HT-29 (cell line): ENCODE measurements around the gene HLA-E. TPM values are rescaled to one million over a fixed set of nuclear protein-coding genes. Genes with fewer than 3 reads are reported as not detected.
"Not testable (repeated sequence)": the region's sequence is repeated elsewhere in the genome, so short reads cannot be mapped to it uniquely, and the experiment has no call there.

Experiments used
- DNase-seq: peaks from one replicate; pipeline ENCODE4 v3.0.0-alpha.2; 2015; ENCODE audit warnings: low spot score
- total RNA-seq: library from RNA; depleted of rRNA; stranded (reverse); fragments of >200 nt; shearing (Covaris generic); gene quantifications from 2 replicates; pipeline ENCODE4 v1.2.3, GENCODE V29; 2014

Gene HLA-E
- total RNA-seq, 1 experiment from 2014 or later: 117 TPM

DNA sequence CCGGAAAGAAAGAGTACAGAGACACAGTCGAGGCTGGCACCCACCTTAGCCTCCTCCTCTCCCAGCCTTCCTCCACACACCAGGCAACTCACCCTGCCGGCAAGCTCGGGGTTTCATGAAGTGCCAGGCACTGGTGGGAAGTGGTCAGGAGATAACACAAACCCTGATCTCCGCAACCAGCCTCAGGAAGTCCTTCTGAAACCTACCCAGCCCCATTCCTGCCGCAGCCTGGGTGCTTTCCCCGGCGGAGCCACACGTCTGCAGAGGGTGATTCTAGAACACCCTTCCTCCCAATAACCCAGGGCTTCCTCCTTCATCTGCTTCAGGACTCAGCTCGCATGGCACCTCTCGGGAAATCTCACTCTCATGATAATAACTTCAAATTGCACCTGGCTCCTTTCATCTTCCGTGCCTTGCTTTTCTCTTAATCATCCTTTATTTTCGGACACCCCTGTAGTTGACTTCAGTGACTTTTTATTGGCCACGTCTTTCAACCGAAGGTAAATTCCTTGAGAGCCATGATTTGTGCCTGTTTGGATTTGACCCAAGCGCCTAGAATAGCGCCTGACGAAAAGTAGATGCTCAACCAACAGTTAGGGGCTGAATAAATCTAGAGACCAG lies 8.7 kb upstream of the HLA-E start:
- no peak for DNase-seq

DNA sequence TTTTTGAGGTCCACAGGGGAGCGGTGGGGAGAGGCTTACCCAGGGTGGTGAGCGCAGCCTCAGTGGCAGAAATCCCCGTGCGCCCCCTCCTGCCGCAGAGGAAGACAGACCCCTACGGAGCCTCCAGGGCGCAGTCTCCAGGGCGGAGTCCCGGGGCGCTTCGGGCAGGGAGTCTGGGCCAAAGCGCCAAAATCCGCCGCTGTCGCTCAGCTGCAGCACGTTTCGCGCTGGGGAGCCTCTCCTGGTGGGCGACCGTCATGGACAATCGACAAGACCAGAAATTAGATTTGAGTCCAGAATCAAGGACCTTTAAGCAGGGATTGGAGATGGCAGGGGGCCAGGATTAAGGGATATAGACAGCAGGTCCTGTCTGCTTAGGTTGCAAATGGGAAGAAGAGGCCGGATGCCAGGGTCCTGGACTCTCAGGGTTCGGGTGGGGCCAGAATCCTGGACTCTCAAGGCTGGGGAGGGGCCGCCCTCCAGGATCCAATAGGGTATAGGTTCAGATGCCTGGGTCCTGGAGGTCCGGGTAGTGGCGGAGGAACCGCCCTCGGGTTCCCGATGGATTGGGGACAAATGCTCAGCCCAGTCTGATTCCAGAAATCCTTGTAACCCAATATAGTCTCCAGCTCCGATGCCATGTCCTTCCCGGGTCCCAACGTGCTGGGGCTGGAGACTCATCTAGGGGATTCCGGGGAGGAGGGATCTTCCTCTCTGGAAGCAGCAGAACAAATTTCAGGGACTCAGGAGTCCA lies 7.9 kb upstream of the HLA-E start:
- no peak for DNase-seq

DNA sequence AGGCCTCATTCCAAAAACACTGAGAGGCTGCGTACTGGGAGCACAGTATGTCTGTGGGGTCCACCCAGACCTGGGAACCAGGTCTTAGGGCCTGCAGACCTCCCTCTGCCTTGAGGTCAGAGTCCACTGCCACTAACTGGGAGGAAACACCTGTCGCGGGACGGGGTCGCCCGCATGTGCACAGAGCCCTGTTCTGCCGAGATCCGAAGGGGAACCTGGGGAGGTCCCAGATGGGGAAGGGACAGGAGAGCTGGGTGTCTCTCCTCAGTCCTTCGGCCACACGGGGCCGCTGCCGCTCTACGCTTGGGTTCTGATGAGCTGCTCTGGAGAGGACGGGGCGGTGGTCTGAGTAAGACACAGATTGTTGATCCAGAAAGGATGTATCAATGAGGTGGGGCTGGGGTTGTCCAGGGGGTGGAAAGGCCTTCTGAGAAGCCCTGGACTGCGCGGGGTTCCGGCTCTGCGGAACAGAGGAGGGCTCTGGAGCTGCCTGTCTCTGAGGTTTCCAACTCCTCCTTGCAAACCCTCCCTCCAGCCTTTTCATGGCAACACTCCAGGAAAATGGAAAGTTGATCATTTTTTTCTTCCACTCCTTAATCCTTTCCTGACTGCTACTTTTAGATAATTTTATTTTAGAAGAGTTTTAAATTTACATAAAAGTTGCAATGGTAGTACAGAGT lies 7.2 kb upstream of the HLA-E start:
- DNase-seq: peak; percentile 88

DNA sequence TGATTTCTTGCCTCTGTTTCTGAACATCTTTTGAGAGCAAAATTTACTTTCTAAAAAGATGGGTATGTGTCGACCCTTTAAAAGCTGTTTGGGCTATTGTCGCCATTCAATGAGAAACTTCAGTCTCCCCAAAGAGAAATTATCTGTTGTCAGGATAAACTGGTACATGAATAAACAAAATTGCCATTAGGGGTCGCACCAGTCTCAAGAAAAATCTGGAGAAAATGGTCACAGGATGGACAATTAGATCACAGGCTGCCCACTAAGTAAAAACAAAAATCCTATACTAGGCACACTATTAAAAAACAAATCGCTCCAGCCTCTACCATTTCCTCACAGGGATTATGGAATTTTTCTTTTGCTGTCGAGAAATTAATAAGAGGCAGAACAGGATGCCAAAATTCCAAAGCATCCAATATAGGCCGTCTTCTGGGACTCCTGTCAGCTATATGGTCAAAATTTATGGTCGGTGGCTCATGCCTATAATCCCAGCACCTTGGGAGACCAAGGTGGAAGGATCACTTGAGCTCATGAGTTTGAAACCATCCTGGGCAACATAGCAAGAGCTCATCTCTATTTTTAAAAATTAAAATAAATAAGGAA lies 5.5 kb upstream of the HLA-E start:
- peak; percentile 83 for DNase-seq

DNA sequence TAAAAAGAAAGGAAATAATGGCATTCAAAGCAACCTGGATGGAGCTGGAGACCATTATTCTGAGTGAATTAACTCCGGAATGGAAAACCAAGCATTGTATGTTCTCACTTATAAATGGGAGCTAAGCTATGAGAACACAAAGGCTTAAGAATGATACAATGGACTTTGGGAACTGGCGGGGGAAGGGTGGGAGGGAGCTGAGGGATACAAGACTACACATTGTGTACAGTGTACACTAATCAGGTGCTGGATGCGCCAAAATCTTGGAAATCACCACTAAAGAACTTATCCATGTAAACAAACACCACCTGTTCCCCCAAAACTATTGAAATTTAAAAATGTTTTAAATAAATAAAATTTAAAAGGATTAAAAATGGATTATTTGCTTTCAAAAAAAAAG lies 4.1 kb upstream of the HLA-E start:
- no peak for DNase-seq

DNA sequence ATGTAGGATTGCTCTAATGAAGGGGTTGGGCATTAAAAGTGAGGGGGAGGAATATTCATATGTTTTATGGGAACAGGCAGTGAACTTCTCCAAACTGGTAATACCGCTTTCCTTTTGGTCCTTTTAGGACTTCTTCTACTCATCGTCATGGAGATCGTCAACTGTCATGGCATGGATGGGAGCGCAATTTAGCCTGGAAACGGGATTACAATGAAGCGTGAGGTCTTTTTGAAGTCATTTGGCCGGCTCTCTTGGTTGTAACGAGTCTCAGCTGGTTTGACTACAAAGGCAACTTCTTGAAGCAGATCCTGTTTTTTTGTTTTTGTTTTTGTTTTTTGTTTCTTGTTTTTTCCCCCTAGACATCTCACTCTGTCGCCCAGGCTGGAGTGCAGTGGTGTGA lies 1.4 kb upstream of the HLA-E start:
- no peak for DNase-seq

DNA sequence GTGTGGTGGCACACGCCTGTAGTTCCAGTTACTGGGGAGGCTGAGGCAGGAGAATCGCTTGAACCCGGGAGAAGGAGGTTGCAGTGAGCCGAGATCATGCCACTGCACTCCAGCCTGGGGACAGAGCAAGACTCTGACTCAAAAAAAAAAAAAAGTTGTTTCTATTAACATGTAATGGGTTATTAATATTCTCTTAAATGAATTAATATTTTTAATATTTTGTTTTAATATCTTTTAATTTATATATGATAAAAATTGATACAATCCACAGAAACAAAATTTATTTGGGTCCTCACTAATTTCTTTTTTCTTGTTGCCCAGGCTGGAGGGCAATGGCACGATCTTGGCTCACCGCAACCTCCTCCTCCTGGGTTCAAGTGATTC lies 620 bp upstream of the HLA-E start:
- not testable (repeated sequence) for DNase-seq

DNA sequence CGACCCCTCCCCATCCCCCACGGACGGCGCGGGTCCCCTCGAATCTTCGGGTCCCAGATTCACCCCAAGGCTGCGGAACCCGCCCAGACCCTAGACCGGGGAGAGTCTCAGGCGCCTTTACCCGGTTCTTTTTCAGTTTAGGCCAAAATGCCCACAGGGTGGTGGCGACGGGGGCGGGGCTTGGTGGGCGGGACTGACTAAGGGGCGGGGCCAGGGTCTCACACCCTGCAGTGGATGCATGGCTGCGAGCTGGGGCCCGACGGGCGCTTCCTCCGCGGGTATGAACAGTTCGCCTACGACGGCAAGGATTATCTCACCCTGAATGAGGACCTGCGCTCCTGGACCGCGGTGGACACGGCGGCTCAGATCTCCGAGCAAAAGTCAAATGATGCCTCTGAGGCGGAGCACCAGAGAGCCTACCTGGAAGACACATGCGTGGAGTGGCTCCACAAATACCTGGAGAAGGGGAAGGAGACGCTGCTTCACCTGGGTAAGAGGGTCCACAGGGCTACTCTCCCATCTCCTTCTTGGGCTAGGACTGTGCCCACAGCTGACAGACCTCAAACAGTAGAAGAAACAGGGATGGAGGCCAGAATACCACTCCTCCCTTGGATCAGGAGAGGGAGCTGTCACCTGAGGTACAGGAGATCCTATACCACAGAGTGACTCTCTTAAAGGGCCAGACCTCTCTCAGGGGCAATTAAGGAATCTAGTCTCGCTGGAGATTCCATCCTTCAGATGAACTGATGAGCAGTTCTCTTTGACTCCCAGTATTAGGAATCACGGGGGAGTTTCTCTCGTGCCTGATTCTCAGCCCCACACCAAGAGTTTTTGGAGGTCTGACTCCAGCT lies 942 bp downstream of the HLA-E start:
- DNase-seq: peak; percentile 70

DNA sequence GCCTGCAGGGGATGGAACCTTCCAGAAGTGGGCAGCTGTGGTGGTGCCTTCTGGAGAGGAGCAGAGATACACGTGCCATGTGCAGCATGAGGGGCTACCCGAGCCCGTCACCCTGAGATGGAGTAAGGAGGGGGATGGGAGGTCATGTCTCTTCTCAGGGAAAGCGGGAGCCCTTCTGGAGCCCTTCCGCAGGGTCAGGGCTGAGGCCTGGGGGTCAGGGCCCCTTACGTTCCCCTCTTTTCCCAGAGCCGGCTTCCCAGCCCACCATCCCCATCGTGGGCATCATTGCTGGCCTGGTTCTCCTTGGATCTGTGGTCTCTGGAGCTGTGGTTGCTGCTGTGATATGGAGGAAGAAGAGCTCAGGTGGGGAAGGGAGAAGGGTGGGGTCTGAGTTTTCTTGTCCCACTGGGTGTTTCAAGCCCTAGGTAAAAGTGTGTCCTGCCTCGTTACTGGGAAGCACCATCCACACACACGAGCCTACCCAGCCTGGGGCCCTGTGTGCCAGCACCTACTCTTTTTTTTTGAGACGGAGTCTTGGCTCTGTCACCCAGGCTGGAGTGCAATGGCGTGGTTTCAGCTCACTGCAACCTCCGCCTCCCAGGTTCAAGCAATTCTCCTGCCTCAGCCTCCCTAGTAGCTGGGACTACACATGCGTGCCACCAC lies 2.1 kb downstream of the HLA-E start:
- DNase-seq: not testable (repeated sequence)

DNA sequence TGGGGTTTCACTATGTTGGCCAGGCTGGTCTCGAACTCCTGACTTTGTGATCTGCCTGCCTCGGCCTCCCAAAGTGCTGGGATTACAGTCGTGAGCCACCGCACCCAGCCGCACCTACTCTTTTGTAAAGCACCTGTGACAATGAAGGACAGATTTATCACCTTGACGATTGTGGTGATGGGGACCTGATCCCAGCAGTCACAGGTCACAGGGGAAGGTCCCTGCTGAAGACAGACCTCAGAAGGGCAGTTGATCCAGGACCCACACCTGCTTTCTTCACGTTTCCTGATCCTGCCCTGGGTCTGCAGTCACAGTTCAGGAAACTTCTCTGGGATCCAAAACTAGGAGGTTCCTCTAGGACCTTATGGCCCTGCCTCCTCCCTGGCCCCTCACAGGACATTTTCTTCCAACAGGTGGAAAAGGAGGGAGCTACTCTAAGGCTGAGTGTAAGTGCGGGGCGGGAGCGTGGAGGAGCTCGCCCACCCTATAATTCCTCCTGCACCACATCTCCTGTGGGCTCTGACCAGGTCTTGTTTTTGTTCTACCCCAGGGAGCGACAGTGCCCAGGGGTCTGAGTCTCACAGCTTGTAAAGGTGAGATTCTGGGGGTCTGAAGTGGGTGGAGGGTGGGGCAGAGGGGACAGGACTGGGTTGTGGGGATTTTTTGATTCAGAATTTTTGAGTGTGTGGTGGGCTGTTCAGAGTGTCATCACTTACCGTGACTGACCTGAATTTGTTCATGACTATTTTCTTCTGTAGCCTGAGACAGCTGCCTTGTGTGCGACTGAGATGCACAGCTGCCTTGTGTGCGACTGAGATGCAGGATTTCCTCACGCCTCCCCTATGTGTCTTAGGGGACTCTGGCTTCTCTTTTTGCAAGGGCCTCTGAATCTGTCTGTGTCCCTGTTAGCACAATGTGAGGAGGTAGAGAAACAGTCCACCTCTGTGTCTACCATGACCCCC lies 3.0 kb downstream of the HLA-E start:
- no peak for DNase-seq

DNA sequence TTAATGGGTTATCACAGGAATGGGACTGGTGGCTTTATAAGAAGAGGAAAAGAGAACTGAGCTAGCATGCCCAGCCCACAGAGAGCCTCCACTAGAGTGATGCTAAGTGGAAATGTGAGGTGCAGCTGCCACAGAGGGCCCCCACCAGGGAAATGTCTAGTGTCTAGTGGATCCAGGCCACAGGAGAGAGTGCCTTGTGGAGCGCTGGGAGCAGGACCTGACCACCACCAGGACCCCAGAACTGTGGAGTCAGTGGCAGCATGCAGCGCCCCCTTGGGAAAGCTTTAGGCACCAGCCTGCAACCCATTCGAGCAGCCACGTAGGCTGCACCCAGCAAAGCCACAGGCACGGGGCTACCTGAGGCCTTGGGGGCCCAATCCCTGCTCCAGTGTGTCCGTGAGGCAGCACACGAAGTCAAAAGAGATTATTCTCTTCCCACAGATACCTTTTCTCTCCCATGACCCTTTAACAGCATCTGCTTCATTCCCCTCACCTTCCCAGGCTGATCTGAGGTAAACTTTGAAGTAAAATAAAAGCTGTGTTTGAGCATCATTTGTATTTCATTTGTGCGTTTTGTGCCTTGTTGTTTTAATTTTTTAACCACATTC lies 4.4 kb downstream of the HLA-E start:
- no peak for DNase-seq

DNA sequence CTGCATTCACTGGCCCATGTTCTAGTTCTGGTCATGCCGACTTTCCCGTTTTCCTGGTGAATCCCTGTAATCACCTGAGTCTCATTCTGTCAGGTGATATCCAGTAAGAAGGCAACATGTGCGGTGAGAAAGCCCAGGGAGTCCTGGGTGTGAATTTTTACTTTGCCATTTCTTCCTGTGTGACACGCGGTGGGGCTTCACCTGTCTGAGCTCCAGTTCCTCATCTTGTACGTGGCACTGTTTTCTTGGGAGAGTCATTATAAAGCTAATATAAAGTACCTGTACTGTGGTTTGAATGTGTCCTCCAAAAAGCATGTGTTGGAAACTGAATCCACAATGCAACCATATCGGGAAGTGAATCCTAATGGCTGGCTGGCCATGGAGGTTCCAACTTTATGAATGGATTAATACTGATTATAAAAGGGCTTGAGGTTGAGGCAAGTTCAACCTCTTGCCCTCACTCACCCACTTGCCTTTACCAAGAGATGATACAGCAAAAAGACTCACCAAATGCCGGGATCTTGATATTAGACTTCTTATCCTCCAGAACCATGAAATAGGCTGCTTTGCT lies 5.1 kb downstream of the HLA-E start:
- DNase-seq: no peak

DNA sequence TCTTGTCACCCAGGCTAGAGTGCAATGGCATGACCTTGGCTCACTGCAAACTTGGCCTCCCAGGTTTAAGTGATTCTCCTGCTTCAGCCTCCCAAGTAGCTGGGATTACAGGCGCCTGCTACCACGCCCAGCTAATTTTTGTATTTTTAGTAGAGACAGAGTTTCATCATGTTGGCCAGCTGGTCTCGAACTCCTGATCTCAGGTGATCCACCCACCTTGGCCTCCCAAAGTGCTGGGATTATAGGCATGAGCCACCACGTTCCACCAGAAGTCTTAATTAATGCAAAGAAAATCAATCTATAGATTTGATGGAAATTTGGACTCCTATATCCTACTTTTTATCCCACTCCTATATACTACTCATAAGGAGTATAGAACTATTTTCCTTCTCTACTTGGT lies 5.8 kb downstream of the HLA-E start:
- not testable (repeated sequence) for DNase-seq

DNA sequence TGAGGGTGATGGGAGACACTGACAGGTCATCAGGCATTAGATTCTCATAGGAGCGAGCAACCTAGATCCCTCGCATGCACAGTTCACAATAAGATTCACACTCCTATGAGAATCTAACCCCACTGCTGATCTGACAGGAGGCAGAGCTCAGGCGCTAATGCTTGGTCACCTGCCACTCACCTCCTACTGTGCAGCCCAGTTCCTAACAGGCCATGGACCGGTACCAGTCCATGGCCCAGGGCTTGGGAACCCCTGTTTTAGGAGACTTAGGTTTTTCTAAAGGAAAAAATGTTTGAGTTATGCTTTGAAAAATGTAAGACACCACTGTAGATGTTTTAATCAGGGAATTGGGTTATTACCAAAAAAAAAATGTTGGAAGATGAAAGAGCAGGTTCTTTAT lies 6.7 kb downstream of the HLA-E start:
- no peak for DNase-seq

DNA sequence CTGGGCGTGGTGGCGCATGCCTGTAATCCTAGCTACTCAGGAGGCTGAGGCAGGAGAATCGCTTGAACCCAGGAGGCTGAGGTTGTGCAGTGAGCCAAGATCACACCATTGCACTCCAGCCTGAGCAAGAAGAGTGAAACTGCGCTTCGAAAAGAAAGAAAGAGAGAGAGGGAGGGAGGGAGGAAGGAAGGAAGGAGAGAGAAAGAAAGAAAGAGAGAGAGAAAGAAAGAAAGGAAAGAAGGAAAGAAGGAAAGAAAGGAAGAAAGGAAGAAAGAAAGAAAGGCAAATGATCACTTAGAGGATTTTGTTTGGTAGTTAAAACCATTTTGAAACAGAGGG lies 7.9 kb downstream of the HLA-E start:
- not testable (repeated sequence) for DNase-seq

DNA sequence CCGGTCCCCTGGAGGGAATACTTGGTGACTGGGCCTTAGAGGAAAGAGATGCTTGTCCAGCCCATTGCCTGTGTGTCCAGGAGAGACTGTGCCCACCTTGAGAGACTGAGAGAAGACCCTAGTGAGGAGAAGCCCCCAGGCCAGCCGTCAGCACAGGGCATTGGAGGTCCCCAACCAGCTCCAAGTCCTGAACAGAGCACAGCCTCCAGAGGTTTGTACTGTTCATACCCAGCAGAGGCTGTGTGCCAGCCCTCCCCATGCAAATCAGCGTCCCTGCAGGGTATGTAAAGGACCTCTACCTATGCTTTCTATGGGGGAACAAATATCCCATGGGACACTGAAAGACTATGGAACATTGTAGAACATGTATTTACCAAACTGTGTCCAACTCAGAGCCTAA lies 8.4 kb downstream of the HLA-E start:
- DNase-seq: no peak

DNA sequence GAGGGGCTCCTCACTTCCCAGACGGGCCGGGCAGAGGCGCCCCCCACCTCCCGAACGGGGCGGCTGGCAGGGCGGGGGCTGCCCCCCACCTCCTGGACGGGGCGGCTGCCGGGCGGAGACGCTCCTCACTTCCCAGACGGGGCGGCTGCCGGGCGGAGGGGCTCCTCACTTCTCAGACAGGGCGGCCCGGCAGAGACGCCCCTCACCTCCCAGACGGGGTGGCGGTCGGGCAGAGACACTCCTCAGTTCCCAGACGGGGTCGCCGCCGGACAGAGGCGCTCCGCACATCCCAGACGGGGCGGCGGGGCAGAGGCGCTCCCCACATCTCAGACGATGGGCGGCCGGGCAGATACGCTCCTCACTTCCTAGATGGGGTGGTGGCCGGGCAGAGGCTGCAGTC lies 9.4 kb downstream of the HLA-E start:
- not testable (repeated sequence) for DNase-seq

DNA sequence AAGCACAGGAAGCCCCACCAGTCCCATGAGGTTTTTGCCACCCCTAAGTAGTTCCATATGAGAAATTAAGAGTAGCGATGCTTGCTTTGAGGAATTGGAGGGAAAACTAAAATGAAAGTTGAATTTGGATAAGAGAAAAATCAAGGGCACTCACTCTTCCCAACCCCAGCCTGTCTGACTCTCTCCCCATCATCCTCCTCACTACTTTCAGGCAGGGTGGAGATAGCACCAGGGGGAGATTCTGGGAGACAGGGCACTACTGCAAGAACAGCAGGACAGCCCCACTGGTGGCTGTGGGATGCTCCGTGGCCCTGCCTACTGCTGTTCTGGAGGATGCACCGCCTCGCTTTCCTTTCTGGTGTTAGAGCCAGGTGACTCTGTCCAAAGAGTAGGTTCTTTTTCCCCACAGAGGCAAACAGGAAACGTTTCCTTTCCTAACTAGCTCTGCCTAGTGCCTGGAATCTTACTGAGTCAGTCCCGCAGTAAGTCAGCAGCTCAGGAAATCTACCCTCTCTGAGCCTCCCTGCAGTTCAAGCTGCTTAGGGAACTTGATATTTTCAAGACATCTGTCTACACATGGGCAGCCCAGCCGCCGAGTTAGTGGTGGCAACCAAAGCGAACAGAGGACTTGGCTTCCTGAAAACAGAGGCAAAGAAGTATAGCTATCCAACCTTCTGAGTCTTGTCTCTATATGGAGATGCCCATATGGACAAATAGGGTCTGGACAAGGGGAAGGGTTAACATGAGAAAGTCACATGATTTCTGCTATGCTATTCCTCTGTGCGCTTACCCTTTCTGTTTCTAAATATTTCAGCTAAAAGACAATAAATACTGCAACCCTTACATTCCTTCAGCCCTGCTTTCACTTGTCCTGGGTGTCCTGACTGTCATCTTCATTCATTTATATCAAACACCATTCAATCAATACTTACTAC lies 11.4 kb downstream of the HLA-E start:
- DNase-seq: no peak
